Neural progenitor cell (in vitro differentiated cells): ENCODE measurements around the gene TMEM266.

Experiments
- EZH2phosphoT487 ChIP-seq: fragments of 200-600 bp; sonication (generic); IDR thresholded peaks from 2 replicates; pipeline ENCODE4 v1.6.1; 2017; ENCODE audit warnings: antibody characterized with exemption
- TF ChIP-seq, protein P1 (sequence below): fragments of 200-600 bp; sonication (generic); IDR thresholded peaks from 2 replicates; pipeline ENCODE4 v1.5.1; 2017; ENCODE audit warnings: antibody characterized with exemption, mild to moderate bottlenecking

DNA sequence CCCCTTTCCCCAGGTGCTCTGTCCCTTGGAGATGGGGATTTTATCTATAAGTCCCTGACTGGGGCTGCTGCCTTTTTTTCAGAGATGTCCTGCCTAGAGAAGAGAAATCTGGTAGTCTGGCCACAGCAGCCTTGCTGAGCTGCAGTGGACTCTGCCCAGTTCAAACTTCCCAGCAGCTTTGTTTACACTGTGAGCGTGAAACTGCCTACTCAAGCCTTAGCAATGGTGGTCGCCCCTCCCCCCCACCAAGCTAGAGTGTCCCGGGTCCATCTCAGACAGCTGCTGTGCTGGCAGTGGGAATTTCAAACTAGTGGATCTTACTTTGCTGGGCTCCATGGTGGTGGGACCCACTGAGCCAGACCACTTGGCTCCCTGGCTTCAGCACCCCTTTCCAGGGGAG, 38.9 kb downstream of the TMEM266 start:
- no peak for TF ChIP-seq EZH2phosphoT487
- TF ChIP-seq, protein P1, sequence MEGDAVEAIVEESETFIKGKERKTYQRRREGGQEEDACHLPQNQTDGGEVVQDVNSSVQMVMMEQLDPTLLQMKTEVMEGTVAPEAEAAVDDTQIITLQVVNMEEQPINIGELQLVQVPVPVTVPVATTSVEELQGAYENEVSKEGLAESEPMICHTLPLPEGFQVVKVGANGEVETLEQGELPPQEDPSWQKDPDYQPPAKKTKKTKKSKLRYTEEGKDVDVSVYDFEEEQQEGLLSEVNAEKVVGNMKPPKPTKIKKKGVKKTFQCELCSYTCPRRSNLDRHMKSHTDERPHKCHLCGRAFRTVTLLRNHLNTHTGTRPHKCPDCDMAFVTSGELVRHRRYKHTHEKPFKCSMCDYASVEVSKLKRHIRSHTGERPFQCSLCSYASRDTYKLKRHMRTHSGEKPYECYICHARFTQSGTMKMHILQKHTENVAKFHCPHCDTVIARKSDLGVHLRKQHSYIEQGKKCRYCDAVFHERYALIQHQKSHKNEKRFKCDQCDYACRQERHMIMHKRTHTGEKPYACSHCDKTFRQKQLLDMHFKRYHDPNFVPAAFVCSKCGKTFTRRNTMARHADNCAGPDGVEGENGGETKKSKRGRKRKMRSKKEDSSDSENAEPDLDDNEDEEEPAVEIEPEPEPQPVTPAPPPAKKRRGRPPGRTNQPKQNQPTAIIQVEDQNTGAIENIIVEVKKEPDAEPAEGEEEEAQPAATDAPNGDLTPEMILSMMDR = no peak
